Measurements from ENCODE around the gene DMAC2L.

DMAC2L gene

GRCh38 chr14:50348933-50349332, 36.8 kb downstream of the DMAC2L start:
- no peaks in the 10 kb centered on the region for H3F3A ChIP-seq (ENCODE audit: control insufficient read depth, insufficient read depth)
- TF ChIP-seq CTCF (IDR thresholded peaks at IDR 0.05; ENCODE audit: low read depth, low read length, poor library complexity, severe bottlenecking) (no peak), EZH2phosphoT487 (IDR thresholded peaks at IDR 0.05; ENCODE audit: borderline replicate concordance, low read length) (no peak)
- H3K79me2 ChIP-seq (ENCODE audit: control insufficient read depth, low read length): no peaks in the 10 kb centered on the region
- H3K27ac ChIP-seq (ENCODE audit: low read depth, low read length): no peak overlapping the region
- H3K4me2 ChIP-seq (ENCODE audit: low read length): no peak overlapping the region
- H3K9me3 ChIP-seq (ENCODE audit: control insufficient read depth, insufficient read depth, low read length): no peaks in the 10 kb centered on the region
- no peak overlapping the region for H3K4me3 ChIP-seq (ENCODE audit: low read length)
- H3K27me3 ChIP-seq (ENCODE audit: control insufficient read depth, low read length): no peaks in the 10 kb centered on the region
- no peaks in the 10 kb centered on the region for H4K20me1 ChIP-seq (ENCODE audit: control insufficient read depth, insufficient read depth, low read depth, low read length)
- H3K9me2 ChIP-seq (replicated peaks; ENCODE audit: control insufficient read depth, low read length): no peaks in the 10 kb centered on the region
- no peaks in the 10 kb centered on the region for H3K36me3 ChIP-seq (ENCODE audit: control insufficient read depth, low read length)
- H3K4me1 ChIP-seq (ENCODE audit: control insufficient read depth, low read length): 0 out of 2 replicates have a peak, but pooled peaks cover 3% of the 10 kb centered on the region

- no peak overlapping the region for H3K4me3 ChIP-seq (ENCODE audit: low read length)
- H3K9me2 ChIP-seq (replicated peaks; ENCODE audit: control insufficient read depth, low read length): no peaks in the 10 kb centered on the region
- H3K9me3 ChIP-seq (ENCODE audit: control insufficient read depth, insufficient read depth, low read length): no peaks in the 10 kb centered on the region
- H3K27me3 ChIP-seq (ENCODE audit: control insufficient read depth, low read length): no peaks in the 10 kb centered on the region
- no peaks in the 10 kb centered on the region for H3K36me3 ChIP-seq (ENCODE audit: control insufficient read depth, low read length)
- H3K79me2 ChIP-seq (ENCODE audit: control insufficient read depth, low read length): no peaks in the 10 kb centered on the region
- no peaks in the 10 kb centered on the region for H3F3A ChIP-seq (ENCODE audit: control insufficient read depth, insufficient read depth)
- H3K4me2 ChIP-seq (ENCODE audit: low read length): no peak overlapping the region
- H4K20me1 ChIP-seq (ENCODE audit: control insufficient read depth, insufficient read depth, low read depth, low read length): no peaks in the 10 kb centered on the region
- 0 out of 2 replicates have a peak, but pooled peaks cover 3% of the 10 kb centered on the region for H3K4me1 ChIP-seq (ENCODE audit: control insufficient read depth, low read length)
- TF ChIP-seq CTCF (IDR thresholded peaks at IDR 0.05; ENCODE audit: low read depth, low read length, poor library complexity, severe bottlenecking) (no peak), EZH2phosphoT487 (IDR thresholded peaks at IDR 0.05; ENCODE audit: borderline replicate concordance, low read length) (no peak)
- H3K27ac ChIP-seq (ENCODE audit: low read depth, low read length): no peak overlapping the region
Measured at GRCh38 chr14:50350975-50351374, 38.9 kb downstream of the DMAC2L start.

GRCh38 chr14:50352584-50352983, 40.5 kb downstream of the DMAC2L start:
- TF ChIP-seq CTCF (IDR thresholded peaks at IDR 0.05; ENCODE audit: low read depth, low read length, poor library complexity, severe bottlenecking) (no peak), EZH2phosphoT487 (IDR thresholded peaks at IDR 0.05; ENCODE audit: borderline replicate concordance, low read length) (no peak)

More at GRCh38 chr14:50352584-50352983, 40.5 kb downstream of the DMAC2L start:
- Histone ChIP-seq H3K36me3 (ENCODE audit: control insufficient read depth, low read length) (no peaks in the 10 kb centered on the region), H3F3A (ENCODE audit: control insufficient read depth, insufficient read depth) (no peaks in the 10 kb centered on the region), H3K27me3 (ENCODE audit: control insufficient read depth, low read length) (no peaks in the 10 kb centered on the region), H3K27ac (ENCODE audit: low read depth, low read length) (no peak overlapping the region), H3K4me1 (ENCODE audit: control insufficient read depth, low read length) (0 out of 2 replicates have a peak, but pooled peaks cover 3% of the 10 kb centered on the region), H3K9me3 (ENCODE audit: control insufficient read depth, insufficient read depth, low read length) (no peaks in the 10 kb centered on the region), H3K79me2 (ENCODE audit: control insufficient read depth, low read length) (no peaks in the 10 kb centered on the region), H3K9me2 (replicated peaks; ENCODE audit: control insufficient read depth, low read length) (no peaks in the 10 kb centered on the region), H4K20me1 (ENCODE audit: control insufficient read depth, insufficient read depth, low read depth, low read length) (no peaks in the 10 kb centered on the region), H3K4me3 (ENCODE audit: low read length) (no peak overlapping the region), H3K4me2 (ENCODE audit: low read length) (no peak overlapping the region)
